GM18873 (cell line): Measurements from ENCODE around the gene RNF224.
A peak's percentile ranks its signal among the peaks of the same experiment; 100 is the strongest.

Experiments used
- ATAC-seq: cut with Tn5 transposase; IDR thresholded peaks from one replicate; pipeline ENCODE4 v1.9.1; 2021; ENCODE audit warnings: mild to moderate bottlenecking, moderate library complexity, moderate number of reproducible peaks; ENCODE audit not compliant: unreplicated experiment, low FRiP score

Gene RNF224

GRCh38 chr9:137227054-137227852 lies at the start of gene RNF224:
RNF224 (plus strand) TSS chr9:137227502; CDS start chr9:137228336, 834 bp downstream.
- ATAC-seq: no peak

- no peak for ATAC-seq
These were observed 48.9 kb upstream of the RNF224 start for GRCh38 chr9:137178201-137178938.

GRCh38 chr9:137178939-137179630 lies 48.2 kb upstream of the RNF224 start:
- ATAC-seq: no peak

- no peak for ATAC-seq
These were observed 47.5 kb upstream of the RNF224 start for GRCh38 chr9:137179761-137180160.

GRCh38 chr9:137180491-137180890 lies 46.8 kb upstream of the RNF224 start:
- no peak for ATAC-seq

GRCh38 chr9:137181680-137182079 lies 45.6 kb upstream of the RNF224 start:
- no peak for ATAC-seq

GRCh38 chr9:137182836-137183235 lies 44.5 kb upstream of the RNF224 start:
- no peak for ATAC-seq

- no peak for ATAC-seq
These were observed 43.2 kb upstream of the RNF224 start for GRCh38 chr9:137183980-137184595.

GRCh38 chr9:137184881-137185660 lies 42.2 kb upstream of the RNF224 start:
- no peak for ATAC-seq

GRCh38 chr9:137185921-137186320 lies 41.4 kb upstream of the RNF224 start:
- ATAC-seq: no peak

GRCh38 chr9:137186385-137186784 lies 40.9 kb upstream of the RNF224 start:
- ATAC-seq: no peak

GRCh38 chr9:137187386-137187785 lies 39.9 kb upstream of the RNF224 start:
- ATAC-seq: no peak

GRCh38 chr9:137188086-137188489 lies 39.2 kb upstream of the RNF224 start:
- ATAC-seq: no peak

- ATAC-seq: peak; percentile 61
These were observed 38.6 kb upstream of the RNF224 start, which contains the start of the genes ANAPC2 and SSNA1 for GRCh38 chr9:137188490-137189296. ANAPC2 (minus strand) TSS chr9:137188560; CDS start chr9:137188532, 28 bp downstream. SSNA1 (plus strand) TSS chr9:137188676; CDS start chr9:137188727, 51 bp downstream.

- no peak for ATAC-seq
These were observed 37.7 kb upstream of the RNF224 start for GRCh38 chr9:137189297-137190295.

GRCh38 chr9:137190315-137190856 lies 36.9 kb upstream of the RNF224 start:
- ATAC-seq: no peak

GRCh38 chr9:137191245-137191644 lies 36.1 kb upstream of the RNF224 start:
- no peak for ATAC-seq
